Activated CD4-positive, alpha-beta T cell treated with anti-CD3 and anti-CD28 coated beads for 4 hours (primary cell): ENCODE results near the gene AJAP1.

Source experiments
- DNase-seq, 2 donors: peaks; one replicate each; pipeline ENCODE4 v3.0.0-alpha.2; 2020

AJAP1 gene

DNA sequence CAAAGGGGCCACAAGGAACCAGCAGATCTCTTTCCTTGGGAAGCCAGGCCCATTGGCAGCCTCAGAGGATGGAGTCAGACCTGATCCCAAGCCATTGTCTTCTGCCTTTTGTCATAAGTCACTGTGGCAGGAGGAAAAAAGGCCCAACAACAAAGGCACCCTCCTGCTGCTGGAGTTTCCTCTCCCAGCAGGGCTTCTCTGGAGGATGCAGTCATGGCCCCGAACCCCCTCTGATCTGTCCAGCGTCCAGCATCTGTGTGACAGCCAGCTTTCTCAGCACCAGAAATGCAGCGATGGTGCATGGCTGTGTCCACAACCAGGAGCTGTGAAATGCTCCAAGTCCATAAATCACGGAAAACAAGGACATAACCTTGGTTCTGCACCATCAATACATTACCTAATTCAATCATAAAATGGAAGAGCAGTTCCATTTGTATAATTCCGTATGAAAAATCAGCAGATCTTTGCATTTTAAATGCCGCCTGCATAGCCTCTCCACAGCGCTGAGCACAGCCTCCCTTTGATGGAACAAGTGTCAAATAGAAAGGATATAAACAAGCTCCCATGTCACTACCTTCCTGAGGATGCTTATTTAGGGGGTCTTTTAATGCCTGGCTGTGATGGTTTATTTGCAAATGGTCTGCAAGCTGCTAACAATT lies 30.6 kb downstream of the AJAP1 start:
- DNase-seq: no peak

DNA sequence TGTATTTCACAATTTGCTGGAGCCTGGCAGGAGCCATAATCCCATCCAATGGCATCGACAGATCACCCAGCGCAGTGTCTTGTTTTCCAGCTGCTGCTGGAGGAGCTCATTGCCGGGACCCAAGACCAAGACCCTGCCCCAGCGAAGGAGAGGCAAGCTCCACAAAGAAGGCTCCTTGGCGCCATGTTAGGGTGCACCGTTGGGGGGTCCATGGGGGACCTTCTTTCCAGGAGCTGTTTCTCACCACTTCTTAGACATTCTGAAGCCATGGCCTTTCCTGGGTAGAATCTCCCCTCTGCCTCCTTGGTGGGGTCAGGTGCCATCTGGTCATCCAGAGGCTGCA lies 31.1 kb downstream of the AJAP1 start:
- DNase-seq: no peak

- DNase-seq: no peak
Measured at GRCh38 chr1:4687943-4688342, 33.5 kb downstream of the AJAP1 start.

DNA sequence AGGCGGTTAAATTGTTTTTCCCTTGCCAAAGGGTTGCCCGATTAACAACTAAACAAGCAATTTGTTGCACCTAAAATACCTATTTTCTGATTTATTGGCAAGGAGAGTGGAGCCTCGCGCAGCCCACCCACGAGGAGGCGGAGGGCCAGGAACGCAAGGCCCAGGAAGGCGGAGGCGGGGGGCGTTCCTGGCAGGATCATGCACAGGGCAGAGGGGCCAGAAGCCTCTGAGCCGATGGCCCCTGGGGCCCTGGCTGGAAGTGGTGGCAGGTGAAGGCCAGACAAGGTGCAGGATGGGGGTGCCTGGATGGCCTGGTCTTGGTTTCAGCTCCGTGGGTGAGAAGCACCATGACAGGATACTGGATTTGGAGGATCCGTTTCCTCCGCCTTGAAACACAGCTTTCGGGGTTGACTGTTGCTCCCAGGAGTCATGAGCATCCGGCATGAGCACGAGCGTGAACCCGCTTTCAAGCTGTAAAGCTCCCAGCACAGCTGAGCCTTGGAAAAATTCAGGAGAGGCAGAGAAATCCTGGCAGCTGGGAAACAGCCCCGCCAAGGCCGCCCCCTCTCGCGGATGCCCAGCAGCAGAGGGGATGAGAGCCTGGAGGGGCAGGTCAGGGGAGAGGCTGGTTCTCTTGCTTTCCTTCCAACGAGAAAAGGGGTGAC lies 35.0 kb downstream of the AJAP1 start:
- no peak for DNase-seq

DNA sequence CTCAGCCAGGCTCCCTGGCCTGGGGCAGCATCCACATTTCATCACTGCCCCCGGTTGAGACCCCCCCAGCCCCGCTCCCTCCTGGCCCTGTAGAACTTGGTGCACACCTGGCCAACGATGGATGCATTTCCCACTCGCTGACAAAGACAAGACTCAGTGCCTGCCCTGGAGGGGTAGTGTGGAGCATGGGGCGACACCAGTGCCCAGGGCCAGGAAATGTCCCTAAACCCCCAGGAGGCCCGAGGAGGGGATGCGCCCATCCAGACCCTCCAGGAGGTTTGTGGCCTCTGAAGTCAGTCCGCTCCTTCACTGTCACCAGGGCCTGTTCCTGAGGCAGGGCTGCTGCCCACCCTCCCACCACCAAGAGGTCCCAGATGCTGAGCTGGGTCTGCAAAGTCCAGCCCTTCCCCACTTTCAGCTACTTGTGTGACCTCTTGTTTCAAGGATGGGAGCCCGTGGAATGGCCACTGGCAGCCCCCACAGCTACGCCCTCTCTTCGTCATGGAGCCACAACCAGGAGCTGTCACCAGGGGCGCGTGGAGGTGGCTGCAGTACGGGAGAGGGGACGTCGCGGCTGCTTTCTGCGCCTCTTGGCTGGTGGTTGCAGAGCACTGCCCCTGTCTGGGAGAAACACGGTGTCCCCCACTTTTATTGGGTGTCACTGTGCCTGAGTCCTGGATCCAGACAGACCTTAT lies 35.7 kb downstream of the AJAP1 start:
- no peak for DNase-seq

DNA sequence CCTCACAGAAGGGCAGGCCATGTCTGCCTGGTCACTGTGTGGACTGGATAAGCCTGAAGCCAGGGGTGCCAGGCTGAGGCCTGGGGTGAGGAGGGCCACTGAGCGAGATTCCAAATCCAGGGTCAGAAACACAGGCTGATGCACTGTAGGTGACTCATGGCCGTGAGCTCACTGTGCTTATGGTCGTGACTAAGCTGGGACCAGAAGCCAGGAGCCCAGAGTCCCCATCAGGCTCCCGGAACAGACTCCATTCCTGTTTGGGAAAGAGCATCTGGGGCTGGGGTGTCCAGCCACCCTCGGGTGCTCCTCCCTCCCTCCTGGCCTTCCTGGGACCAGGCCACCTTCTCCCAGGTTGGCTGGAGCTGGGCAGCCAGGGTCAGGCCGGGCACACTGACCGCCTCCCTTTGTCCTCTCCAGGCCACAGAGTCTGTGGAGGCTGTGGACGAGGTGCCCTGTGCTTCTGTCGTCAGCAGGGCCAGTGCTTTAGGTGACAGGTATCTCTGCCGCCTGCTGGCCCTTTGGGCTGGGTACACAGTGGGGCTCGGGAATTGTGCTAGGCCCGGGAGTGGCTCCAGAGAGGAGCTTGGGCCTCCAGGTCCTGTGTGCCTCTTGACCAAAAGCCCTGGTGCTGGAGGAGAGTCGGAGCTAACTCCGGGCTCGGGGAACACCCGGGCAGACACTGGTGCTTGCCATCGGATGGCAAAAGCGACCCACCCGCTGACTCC lies 36.7 kb downstream of the AJAP1 start:
- DNase-seq: no peak

- no peak for DNase-seq
Measured at GRCh38 chr1:4691766-4692405, 37.5 kb downstream of the AJAP1 start.

DNA sequence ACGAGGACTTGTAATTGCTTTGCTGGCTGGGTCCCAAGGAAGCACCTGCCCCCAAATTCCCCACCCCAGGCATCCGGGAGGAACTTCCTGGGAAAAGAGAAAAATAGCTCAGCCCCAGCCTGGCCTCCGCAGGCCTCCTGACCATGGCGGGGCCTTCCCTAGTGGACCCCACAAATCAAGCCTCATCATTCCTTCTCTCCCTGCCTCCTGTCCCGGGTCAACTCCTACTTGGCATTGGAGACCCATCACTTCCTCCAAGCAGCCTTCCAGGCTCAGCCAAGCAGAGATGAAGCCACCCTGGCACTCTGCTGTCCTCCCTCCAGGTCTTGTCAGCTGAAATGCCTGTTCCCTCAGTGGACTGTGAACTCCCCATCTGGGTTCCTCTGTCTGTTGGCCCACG lies 38.0 kb downstream of the AJAP1 start:
- no peak for DNase-seq

DNA sequence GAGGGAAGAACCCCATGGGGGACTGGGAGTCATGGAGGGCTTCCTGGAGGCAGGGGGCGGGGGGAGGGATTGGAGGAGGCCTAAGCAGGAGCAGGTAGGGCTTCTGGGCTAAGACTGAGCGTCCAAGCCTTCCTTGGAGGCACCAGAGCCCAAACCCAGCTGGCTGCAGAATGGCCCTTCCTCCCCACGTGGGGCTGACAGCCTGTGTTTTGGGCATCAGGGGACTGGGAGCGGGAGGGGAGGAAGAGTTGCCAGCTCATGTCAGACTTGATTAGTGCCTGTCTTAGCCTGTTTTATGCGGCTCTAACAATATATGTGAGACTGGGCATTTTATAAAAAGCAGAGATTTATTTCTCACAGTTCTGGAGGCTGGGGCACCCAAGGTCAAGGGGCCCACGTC lies 38.9 kb downstream of the AJAP1 start:
- no peak for DNase-seq

GRCh38 chr1:4693891-4694290 lies 39.5 kb downstream of the AJAP1 start:
- no peak for DNase-seq

DNA sequence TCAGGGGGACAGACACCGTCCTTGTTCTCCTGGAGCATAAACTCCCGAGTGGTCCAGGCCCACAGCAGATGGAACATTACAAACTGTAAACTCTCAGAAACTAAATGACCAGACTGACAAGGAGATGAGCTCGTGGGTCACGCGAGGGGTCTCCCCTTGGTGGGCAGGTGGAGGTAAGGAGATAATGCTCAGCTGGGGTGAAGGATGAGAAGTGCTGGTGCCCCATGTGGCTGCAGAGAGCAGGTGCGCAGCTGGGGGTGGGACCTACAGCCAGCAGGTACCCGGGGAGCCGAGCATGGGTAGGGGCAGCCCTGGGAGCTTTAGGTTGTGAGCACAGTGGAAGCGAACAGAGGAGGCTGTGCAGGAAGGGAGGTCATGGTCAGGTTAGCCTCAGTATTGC lies 40.1 kb downstream of the AJAP1 start:
- no peak for DNase-seq

- no peak for DNase-seq
Measured at GRCh38 chr1:4695241-4695640, 40.8 kb downstream of the AJAP1 start.

- DNase-seq: no peak
Measured at GRCh38 chr1:4696161-4696745, 41.8 kb downstream of the AJAP1 start.

- DNase-seq: no peak
Measured at GRCh38 chr1:4696753-4697152, 42.3 kb downstream of the AJAP1 start.

GRCh38 chr1:4697801-4698200 lies 43.4 kb downstream of the AJAP1 start:
- no peak for DNase-seq

GRCh38 chr1:4698911-4699310 lies 44.5 kb downstream of the AJAP1 start:
- no peak for DNase-seq

DNA sequence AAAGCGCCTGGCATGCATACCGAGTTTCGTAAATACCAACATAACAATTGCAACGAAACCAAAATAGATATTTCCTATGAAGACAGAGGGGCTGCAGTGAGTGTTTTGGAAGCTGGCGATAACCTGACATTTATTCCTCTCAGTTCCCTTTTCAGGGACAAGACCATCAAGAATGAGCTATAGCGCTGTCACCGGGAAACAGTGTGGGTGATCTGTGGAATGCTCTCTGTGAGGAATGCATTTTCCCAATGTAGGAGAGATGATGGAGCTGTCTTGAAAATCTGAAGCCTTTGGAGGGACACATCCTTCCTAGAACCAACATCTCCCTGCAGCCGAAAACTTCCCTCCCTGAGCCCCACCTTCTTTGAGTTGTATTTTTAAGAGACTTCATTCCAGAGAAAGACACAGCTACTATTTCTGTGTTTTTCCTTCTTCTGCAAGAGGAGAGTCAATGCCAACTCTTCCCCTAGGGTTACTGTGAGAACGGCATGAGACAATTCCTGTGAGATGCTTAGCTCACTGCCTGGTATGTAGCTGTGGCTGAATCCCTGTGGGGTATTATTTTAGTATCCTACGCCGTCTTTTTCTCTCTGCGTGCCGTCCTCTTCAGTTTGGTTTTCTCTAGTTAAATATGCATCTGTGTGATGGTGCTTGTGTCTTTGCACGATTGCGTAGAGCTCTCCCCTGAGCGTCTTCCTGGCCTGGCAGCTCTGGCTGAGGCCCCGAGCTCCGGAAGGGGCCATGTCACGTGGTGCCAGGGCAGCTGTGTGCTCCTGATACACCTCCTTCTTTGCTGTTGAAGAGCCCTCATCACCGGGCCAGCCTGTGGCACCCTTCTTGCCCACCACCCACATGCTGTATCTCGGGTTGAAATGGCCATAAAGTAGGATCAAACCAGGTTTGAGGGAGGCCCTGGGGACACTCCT lies 45.2 kb downstream of the AJAP1 start:
- no peak for DNase-seq

GRCh38 chr1:4700801-4701200 lies 46.4 kb downstream of the AJAP1 start:
- DNase-seq: no peak

GRCh38 chr1:4701276-4701675 lies 46.9 kb downstream of the AJAP1 start:
- DNase-seq: no peak

DNA sequence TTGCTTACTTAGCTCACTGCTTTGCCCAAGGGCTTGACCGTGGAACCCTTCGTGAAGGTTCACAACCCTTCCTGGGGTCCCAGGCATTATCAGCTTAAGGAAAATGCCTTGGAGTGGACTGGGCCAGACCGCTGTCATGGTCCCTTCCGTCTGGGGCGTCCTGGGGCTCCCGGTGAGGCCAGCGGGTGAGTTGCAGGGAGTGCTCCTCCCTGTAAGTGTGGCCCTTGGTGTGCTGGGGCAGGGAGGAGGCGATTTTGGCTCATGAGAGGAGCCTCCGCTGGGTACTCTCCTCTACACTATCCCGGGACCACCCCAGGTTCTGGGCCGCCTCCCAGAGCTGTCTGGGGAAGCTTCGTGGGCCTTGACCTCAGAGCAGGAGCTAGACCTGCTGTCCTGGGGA lies 48.1 kb downstream of the AJAP1 start:
- no peak for DNase-seq

GRCh38 chr1:4702932-4703331 lies 48.5 kb downstream of the AJAP1 start:
- no peak for DNase-seq

DNA sequence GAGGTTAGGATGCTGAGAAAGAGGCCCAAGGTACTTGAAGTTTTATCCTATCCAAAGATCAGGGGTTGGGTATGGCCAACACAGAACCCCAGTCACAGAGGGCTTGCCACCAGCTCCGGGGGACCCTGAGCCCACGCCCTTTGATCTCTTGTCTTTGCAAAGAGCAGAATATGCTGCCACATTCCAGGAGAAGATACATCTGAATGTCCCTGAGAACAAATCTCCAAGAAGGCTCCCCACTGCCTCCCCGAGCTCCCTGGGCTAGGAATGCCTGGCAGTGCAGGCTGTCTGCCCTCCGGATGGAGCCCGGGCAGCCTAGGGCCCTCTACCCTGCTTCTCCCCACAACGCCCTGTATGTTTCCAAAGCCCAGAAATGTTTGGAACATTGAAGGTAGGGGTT lies 49.2 kb downstream of the AJAP1 start:
- DNase-seq: no peak
